ENCODE results near the gene PAK6. TPM values are rescaled to one million over a fixed set of nuclear protein-coding genes. Genes with fewer than 3 reads are reported as not detected.

The PAK6 gene
- polyA plus RNA-seq, 1 donor (not counting 4 experiments of a cell fraction or from before 2014, with no cell fraction given) = 11.5 TPM

GRCh38 chr15:40253167-40253790 lies 14.4 kb downstream of the PAK6 start:
- peak overlapping the region; percentile 34 for H3K9ac ChIP-seq (ENCODE audit: control insufficient read depth, extremely low read depth, insufficient read depth, low read length)
- H3K4me2 ChIP-seq (ENCODE audit: control insufficient read depth, extremely low read depth, insufficient read depth, low read depth, low read length) = peak overlapping the region; percentile 62
- no peak overlapping the region for H3K27ac ChIP-seq (ENCODE audit: control insufficient read depth, insufficient read depth, low read length)
- DNase-seq (ENCODE audit: low read depth, low spot score) (no peak), FAIRE-seq (no peak)
- H3K4me1 ChIP-seq (ENCODE audit: control insufficient read depth, extremely low read depth, insufficient read depth, low read length) = peaks cover 50% of the 10 kb centered on the region
- H3K27me3 ChIP-seq (ENCODE audit: control insufficient read depth, extremely low read depth, insufficient read depth, low read length) = no peaks in the 10 kb centered on the region
- TF ChIP-seq EZH2 (IDR thresholded peaks at IDR 0.05; ENCODE audit: low read length) = no peak
- no peak for TF ChIP-seq CTCF (optimal IDR thresholded peaks at IDR 0.05 in 1 of 3, IDR thresholded peaks at IDR 0.05 in 1 of 3, conservative IDR thresholded peaks at IDR 0.05 in 1 of 3; ENCODE audit: extremely low read depth in 1 of 3, insufficient read depth in 2 of 3, low read length in 3 of 3)
- H3K9me1 ChIP-seq (ENCODE audit: control insufficient read depth, extremely low read depth, insufficient read depth, low read length) = no peaks in the 10 kb centered on the region
- peak overlapping the region in 1 of 3 experiments; percentile 56 for H3K4me3 ChIP-seq (ENCODE audit: control insufficient read depth in 2 of 3, extremely low read depth in 1 of 3, insufficient read depth in 2 of 3, low read depth in 1 of 3, low read length in 3 of 3)
- H2AFZ ChIP-seq (ENCODE audit: control insufficient read depth, low read length) = no peak overlapping the region
- peaks cover 5% of the 10 kb centered on the region for H3K79me2 ChIP-seq (ENCODE audit: control insufficient read depth, insufficient read depth, low read length)
- dilution Hi-C loops (cut with MboI; ENCODE audit: extremely low pct_ligation_motif_present, low sequenced_read_pairs) = no loop called here
- peaks cover 4% of the 10 kb centered on the region for H4K20me1 ChIP-seq (ENCODE audit: control insufficient read depth, extremely low read depth, insufficient read depth, low read length)
- no peaks in the 10 kb centered on the region for H3K9me3 ChIP-seq (ENCODE audit: control insufficient read depth, low read depth, low read length)
- H3K36me3 ChIP-seq (ENCODE audit: control insufficient read depth in 2 of 2, extremely low read depth in 1 of 2, insufficient read depth in 2 of 2, low read length in 2 of 2) = peaks cover 17 to 24% of the 10 kb centered on the region in 2 experiments

DNA sequence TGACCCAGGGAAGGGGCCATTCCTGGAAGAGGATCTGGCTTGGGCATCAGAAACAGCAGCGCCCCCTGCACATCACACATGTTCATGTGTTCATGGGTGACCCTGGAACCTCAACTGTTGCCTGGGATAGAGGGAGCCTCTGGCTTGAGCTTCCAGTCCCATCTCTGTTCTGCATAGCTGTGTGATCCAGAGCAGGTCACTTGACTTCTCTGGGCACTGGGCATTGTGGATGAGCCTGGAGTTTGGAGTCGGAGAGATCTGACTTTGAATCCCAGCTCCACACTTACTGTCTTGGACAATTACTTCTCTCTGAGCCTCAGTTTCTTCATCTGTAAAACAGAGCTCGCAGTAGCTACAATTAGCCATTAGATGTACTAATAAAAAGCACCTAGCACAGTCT lies 15.6 kb downstream of the PAK6 start:
- H3K4me3 ChIP-seq (ENCODE audit: control insufficient read depth in 2 of 3, extremely low read depth in 1 of 3, insufficient read depth in 2 of 3, low read depth in 1 of 3, low read length in 3 of 3) = no peak overlapping the region
- H3K9ac ChIP-seq (ENCODE audit: control insufficient read depth, extremely low read depth, insufficient read depth, low read length) = no peak overlapping the region
- H3K9me1 ChIP-seq (ENCODE audit: control insufficient read depth, extremely low read depth, insufficient read depth, low read length) = no peaks in the 10 kb centered on the region
- dilution Hi-C loops (cut with MboI; ENCODE audit: extremely low pct_ligation_motif_present, low sequenced_read_pairs) = no loop called here
- H3K36me3 ChIP-seq (ENCODE audit: control insufficient read depth in 2 of 2, extremely low read depth in 1 of 2, insufficient read depth in 2 of 2, low read length in 2 of 2) = peaks cover 24% of the 10 kb centered on the region in 2 experiments
- no peak overlapping the region for H3K4me2 ChIP-seq (ENCODE audit: control insufficient read depth, extremely low read depth, insufficient read depth, low read depth, low read length)
- peaks cover 9% of the 10 kb centered on the region for H3K79me2 ChIP-seq (ENCODE audit: control insufficient read depth, insufficient read depth, low read length)
- no peaks in the 10 kb centered on the region for H3K9me3 ChIP-seq (ENCODE audit: control insufficient read depth, low read depth, low read length)
- H2AFZ ChIP-seq (ENCODE audit: control insufficient read depth, low read length) = no peak overlapping the region
- peaks cover 4% of the 10 kb centered on the region for H4K20me1 ChIP-seq (ENCODE audit: control insufficient read depth, extremely low read depth, insufficient read depth, low read length)
- no peak overlapping the region for H3K27ac ChIP-seq (ENCODE audit: control insufficient read depth, insufficient read depth, low read length)
- peaks cover 41% of the 10 kb centered on the region for H3K4me1 ChIP-seq (ENCODE audit: control insufficient read depth, extremely low read depth, insufficient read depth, low read length)
- H3K27me3 ChIP-seq (ENCODE audit: control insufficient read depth, extremely low read depth, insufficient read depth, low read length) = no peaks in the 10 kb centered on the region
- TF ChIP-seq EZH2 (IDR thresholded peaks at IDR 0.05; ENCODE audit: low read length) (no peak), CTCF (optimal IDR thresholded peaks at IDR 0.05 in 1 of 3, IDR thresholded peaks at IDR 0.05 in 1 of 3, conservative IDR thresholded peaks at IDR 0.05 in 1 of 3; ENCODE audit: extremely low read depth in 1 of 3, insufficient read depth in 2 of 3, low read length in 3 of 3) (no peak)
- DNase-seq (ENCODE audit: low read depth, low spot score) = no peak
- FAIRE-seq = no peak

All from keratinocyte (primary cell).